ENCODE results near the gene WWOX. TPM values are rescaled to one million over a fixed set of nuclear protein-coding genes. Genes with fewer than 3 reads are reported as not detected.

WWOX gene
- total RNA-seq, 3 donors from 2014 or later (not counting 1 experiment from before 2014, with no cell fraction given): 21.0 to 29.8 (median 27.0) TPM

DNA sequence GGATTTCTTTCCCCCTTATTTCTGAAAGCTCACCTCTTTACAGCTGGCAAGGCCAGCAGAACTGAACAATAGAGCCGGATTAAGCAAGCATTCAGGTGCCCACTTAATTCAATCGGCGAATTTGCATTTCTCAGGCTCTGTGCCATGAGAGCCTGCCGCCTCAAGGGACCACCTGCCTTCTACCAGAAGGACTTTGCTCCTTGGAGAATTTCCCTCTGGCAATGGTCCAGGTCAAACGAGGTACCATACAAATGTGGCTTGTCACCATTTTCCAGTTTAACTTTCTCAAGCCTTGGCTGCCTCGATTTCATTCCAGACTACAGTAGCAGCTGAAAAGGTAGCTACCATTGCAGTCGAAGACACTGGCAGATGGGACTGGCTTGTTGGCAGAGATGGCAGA is 967.1 kb downstream of the WWOX start:
- 89% methylated on average over 7 of the region's 7 CpGs for WGBS (ENCODE audit: insufficient coverage)
- Histone ChIP-seq H3K9me3 (ENCODE audit: control insufficient read depth, insufficient read depth, low read length) (no peaks in the 10 kb centered on the region), H3K27ac (ENCODE audit: low read length) (no peak overlapping the region), H3K36me3 (ENCODE audit: control insufficient read depth, insufficient read depth, low read length) (no peaks in the 10 kb centered on the region), H3K4me1 (ENCODE audit: control insufficient read depth, insufficient read depth, low read length) (peaks cover 3% of the 10 kb centered on the region), H3K27me3 (ENCODE audit: control insufficient read depth, insufficient read depth, low read length) (no peaks in the 10 kb centered on the region), H3K4me3 (ENCODE audit: low read length) (no peak overlapping the region)
- Mint-ChIP-seq H3K4me1 (peaks cover 14 to 17% of the 10 kb centered on the region in 2 donors), H3K9me3 (no peaks in the 10 kb centered on the region), H3K27me3 (ENCODE audit: low read depth in 2 of 2) (peaks cover 10 to 15% of the 10 kb centered on the region in 2 donors), H3K4me3 (no peak overlapping the region), H3K27ac (no peak overlapping the region), H3K36me3 (no peaks in the 10 kb centered on the region)
- intact Hi-C loops (cut with micrococcal nuclease): no loop called here
- no peak for DNase-seq
- no peak for TF ChIP-seq CTCF (IDR thresholded peaks at IDR 0.05)
- ATAC-seq: no peak

GRCh38 chr16:79067600-79067999 is 968.1 kb downstream of the WWOX start:
- ATAC-seq (no peak), DNase-seq (no peak)
- Mint-ChIP-seq H3K27ac (no peak overlapping the region), H3K4me1 (peaks cover 22 to 26% of the 10 kb centered on the region in 2 donors), H3K4me3 (no peak overlapping the region), H3K27me3 (ENCODE audit: low read depth in 2 of 2) (peaks cover 6 to 15% of the 10 kb centered on the region in 2 donors), H3K9me3 (no peaks in the 10 kb centered on the region), H3K36me3 (no peaks in the 10 kb centered on the region)
- H3K4me3 ChIP-seq (ENCODE audit: low read length): no peak overlapping the region
- WGBS (ENCODE audit: insufficient coverage): 97% methylated on average over 5 of the region's 7 CpGs
- H3K9me3 ChIP-seq (ENCODE audit: control insufficient read depth, insufficient read depth, low read length): no peaks in the 10 kb centered on the region
- peaks cover 8% of the 10 kb centered on the region for H3K4me1 ChIP-seq (ENCODE audit: control insufficient read depth, insufficient read depth, low read length)
- intact Hi-C loops (cut with micrococcal nuclease): no loop called here
- H3K27ac ChIP-seq (ENCODE audit: low read length): no peak overlapping the region
- TF ChIP-seq CTCF (IDR thresholded peaks at IDR 0.05): no peak
- no peaks in the 10 kb centered on the region for H3K36me3 ChIP-seq (ENCODE audit: control insufficient read depth, insufficient read depth, low read length)
- no peaks in the 10 kb centered on the region for H3K27me3 ChIP-seq (ENCODE audit: control insufficient read depth, insufficient read depth, low read length)

GRCh38 chr16:79069121-79069520 is 969.7 kb downstream of the WWOX start:
- no peaks in the 10 kb centered on the region for H3K9me3 ChIP-seq (ENCODE audit: control insufficient read depth, insufficient read depth, low read length)
- no peaks in the 10 kb centered on the region for H3K27me3 ChIP-seq (ENCODE audit: control insufficient read depth, insufficient read depth, low read length)
- H3K27ac ChIP-seq (ENCODE audit: low read length): no peak overlapping the region
- Mint-ChIP-seq H3K4me1 (peaks cover 30 to 34% of the 10 kb centered on the region in 2 donors), H3K27ac (no peak overlapping the region), H3K9me3 (no peaks in the 10 kb centered on the region), H3K4me3 (no peak overlapping the region), H3K27me3 (ENCODE audit: low read depth in 2 of 2) (peaks cover 2 to 6% of the 10 kb centered on the region in 2 donors), H3K36me3 (no peaks in the 10 kb centered on the region)
- H3K4me1 ChIP-seq (ENCODE audit: control insufficient read depth, insufficient read depth, low read length): peaks cover 8% of the 10 kb centered on the region
- DNase-seq: no peak
- intact Hi-C loops (cut with micrococcal nuclease): no loop called here
- no peak overlapping the region for H3K4me3 ChIP-seq (ENCODE audit: low read length)
- H3K36me3 ChIP-seq (ENCODE audit: control insufficient read depth, insufficient read depth, low read length): no peaks in the 10 kb centered on the region
- WGBS (ENCODE audit: insufficient coverage): 92% methylated on average over 10 of the region's 12 CpGs
- no peak for ATAC-seq
- TF ChIP-seq CTCF (IDR thresholded peaks at IDR 0.05): no peak

- Mint-ChIP-seq H3K36me3 (no peaks in the 10 kb centered on the region), H3K27me3 (ENCODE audit: low read depth in 2 of 2) (peaks cover 1 to 3% of the 10 kb centered on the region in 2 donors), H3K4me3 (no peak overlapping the region), H3K9me3 (no peaks in the 10 kb centered on the region), H3K4me1 (peaks cover 33 to 38% of the 10 kb centered on the region in 2 donors), H3K27ac (no peak overlapping the region)
- intact Hi-C loops (cut with micrococcal nuclease): no loop called here
- Histone ChIP-seq H3K4me1 (ENCODE audit: control insufficient read depth, insufficient read depth, low read length) (peaks cover 8% of the 10 kb centered on the region), H3K27ac (ENCODE audit: low read length) (no peak overlapping the region), H3K27me3 (ENCODE audit: control insufficient read depth, insufficient read depth, low read length) (no peaks in the 10 kb centered on the region), H3K9me3 (ENCODE audit: control insufficient read depth, insufficient read depth, low read length) (no peaks in the 10 kb centered on the region), H3K4me3 (ENCODE audit: low read length) (no peak overlapping the region), H3K36me3 (ENCODE audit: control insufficient read depth, insufficient read depth, low read length) (no peaks in the 10 kb centered on the region)
- TF ChIP-seq CTCF (IDR thresholded peaks at IDR 0.05): no peak
- ATAC-seq (no peak), DNase-seq (no peak)
- 46% methylated on average over 1 of the region's 1 CpG for WGBS (ENCODE audit: insufficient coverage)
These were observed 970.2 kb downstream of the WWOX start for GRCh38 chr16:79069633-79070032.

All from natural killer cell (primary cell).